ENCODE results near the gene KCNJ15.

The KCNJ15 gene

GRCh38 chr21:38352536-38353219 lies 95.9 kb downstream of the KCNJ15 start:
- DNase-seq (ENCODE audit: low read depth in 1 of 2, low spot score in 1 of 2) = peak in 1 of 2 donors; percentile 11

DNA sequence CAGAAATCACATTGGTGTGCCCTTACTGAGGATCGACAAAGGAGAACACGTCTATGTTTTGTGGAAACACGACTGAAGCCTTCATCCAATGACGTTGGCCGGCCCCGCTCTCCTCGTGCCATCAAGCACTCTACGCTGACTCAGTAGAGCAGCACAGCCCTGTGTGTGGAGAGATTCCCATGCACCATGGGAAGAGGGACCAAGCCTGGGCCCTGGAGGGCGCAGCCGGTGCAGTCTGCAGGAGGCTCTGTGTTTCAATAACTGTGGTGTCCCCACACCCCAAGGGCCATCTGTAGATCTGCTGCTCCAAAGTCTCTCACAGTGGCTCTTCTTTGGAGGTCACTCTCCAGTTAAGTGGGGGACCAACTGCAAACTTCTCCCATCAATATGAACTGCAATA lies 97.4 kb downstream of the KCNJ15 start:
- DNase-seq (ENCODE audit: low read depth in 1 of 2, low spot score in 1 of 2) = no peak

DNA sequence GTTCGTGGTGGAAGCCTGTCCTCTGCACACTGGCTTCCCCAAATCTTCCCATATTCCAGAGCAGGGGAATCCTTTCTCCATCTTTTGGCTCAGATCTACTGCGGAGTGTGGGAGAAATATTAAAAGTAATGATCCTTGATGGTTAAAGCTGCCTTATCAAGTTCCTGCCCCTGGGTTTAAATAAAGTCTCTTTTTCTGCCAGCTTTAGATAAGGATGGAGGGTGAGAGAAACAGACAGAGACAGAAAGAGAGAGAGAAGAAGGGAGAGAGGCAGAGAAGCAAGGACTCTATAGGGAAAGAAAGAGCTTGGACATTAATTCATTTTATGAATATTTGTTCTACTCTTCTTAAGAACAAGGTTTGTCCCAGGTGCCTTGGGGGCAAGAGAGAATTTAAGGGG lies 98.0 kb downstream of the KCNJ15 start:
- no peak for DNase-seq (ENCODE audit: low read depth in 1 of 2, low spot score in 1 of 2)

GRCh38 chr21:38355353-38355752 lies 98.6 kb downstream of the KCNJ15 start:
- DNase-seq (ENCODE audit: low read depth in 1 of 2, low spot score in 1 of 2) = no peak

GRCh38 chr21:38355992-38356781 lies 99.4 kb downstream of the KCNJ15 start:
- peak; percentile 45 to 66 for DNase-seq (ENCODE audit: low read depth in 1 of 2, low spot score in 1 of 2)
